Loucy (cell line): ENCODE results near the gene HSP90AB1.

Experiments
- H2AFZ ChIP-seq: fragments of 200-600 bp; sonication (generic); 2 replicates; pipeline ENCODE4 v1.6.0; 2016; ENCODE audit warnings: antibody characterized with exemption, mild to moderate bottlenecking, low read length, moderate library complexity
- H3F3A ChIP-seq: fragments of 200-600 bp; 2 replicates; pipeline ENCODE4 v1.6.0; 2016; ENCODE audit warnings: antibody characterized with exemption, low read depth, mild to moderate bottlenecking
- H3K27me3 ChIP-seq: fragments of 200-600 bp; sonication (generic); 2 replicates; pipeline ENCODE4 v1.6.1; 2014; ENCODE audit warnings: low read length, mild to moderate bottlenecking; ENCODE audit not compliant: insufficient read depth, poor library complexity, severe bottlenecking
- H3K36me3 ChIP-seq: fragments of 200-600 bp; sonication (generic); 2 replicates; pipeline ENCODE4 v1.6.1; 2016; ENCODE audit warnings: low read length; ENCODE audit not compliant: insufficient read depth
- H3K4me1 ChIP-seq: fragments of 200-600 bp; sonication (generic); 2 replicates; pipeline ENCODE4 v1.5.1; 2014; ENCODE audit warnings: low read length, mild to moderate bottlenecking; ENCODE audit not compliant: insufficient read depth, poor library complexity, severe bottlenecking
- H3K4me2 ChIP-seq: fragments of 200-600 bp; sonication (generic); 2 replicates; pipeline ENCODE4 v1.6.0; 2014; ENCODE audit warnings: antibody characterized with exemption, low read length, low read depth, mild to moderate bottlenecking; ENCODE audit not compliant: poor library complexity, severe bottlenecking
- H3K4me3 ChIP-seq: fragments of 200-600 bp; sonication (generic); 2 replicates; pipeline ENCODE4 v1.5.1; 2014; ENCODE audit warnings: low read length, mild to moderate bottlenecking, mixed read lengths; ENCODE audit not compliant: poor library complexity, severe bottlenecking
- H3K79me2 ChIP-seq: fragments of 200-600 bp; sonication (generic); 2 replicates; pipeline ENCODE4 v1.6.1; 2014; ENCODE audit warnings: low read length; ENCODE audit not compliant: insufficient read depth
- H3K9ac ChIP-seq: fragments of 200-600 bp; sonication (generic); 2 replicates; pipeline ENCODE4 v1.6.0; 2014; ENCODE audit warnings: mild to moderate bottlenecking, low read depth, low read length, moderate library complexity; ENCODE audit not compliant: poor library complexity, severe bottlenecking
- H3K9me2 ChIP-seq: fragments of 200-600 bp; sonication (generic); replicated peaks from 2 replicates; pipeline ENCODE4 v1.6.1; 2016; ENCODE audit warnings: low read depth, low read length, mixed read lengths
- H3K9me3 ChIP-seq: fragments of 200-600 bp; sonication (generic); 2 replicates; pipeline ENCODE4 v1.6.1; 2014; ENCODE audit warnings: mild to moderate bottlenecking, antibody characterized with exemption, low read length, low read depth; ENCODE audit not compliant: insufficient read depth
- H4K20me1 ChIP-seq: fragments of 200-600 bp; sonication (generic); 2 replicates; pipeline ENCODE4 v1.6.0; 2014; ENCODE audit warnings: antibody characterized with exemption, low read length, mild to moderate bottlenecking; ENCODE audit not compliant: insufficient read depth, poor library complexity, severe bottlenecking
- EZH2phosphoT487 ChIP-seq: fragments of 200-600 bp; IDR thresholded peaks from 2 replicates; pipeline ENCODE4 v1.6.1; 2018; ENCODE audit warnings: antibody characterized with exemption, mild to moderate bottlenecking, moderate library complexity, borderline replicate concordance
- TF ChIP-seq, protein P1 (sequence below): fragments of 200-600 bp; sonication (generic); conservative IDR thresholded peaks from 2 replicates; pipeline ENCODE4 v1.5.1; 2014; ENCODE audit warnings: mild to moderate bottlenecking, antibody characterized with exemption, low read length

The HSP90AB1 gene

GRCh38 chr6:44222486-44223318, 24.2 kb upstream of the HSP90AB1 start:
- H3K27me3 ChIP-seq: no peaks in the 10 kb centered on the region
- H3K9me2 ChIP-seq: no peaks in the 10 kb centered on the region
- peak overlapping the region; percentile 85 for H3K4me2 ChIP-seq
- TF ChIP-seq, protein P1, sequence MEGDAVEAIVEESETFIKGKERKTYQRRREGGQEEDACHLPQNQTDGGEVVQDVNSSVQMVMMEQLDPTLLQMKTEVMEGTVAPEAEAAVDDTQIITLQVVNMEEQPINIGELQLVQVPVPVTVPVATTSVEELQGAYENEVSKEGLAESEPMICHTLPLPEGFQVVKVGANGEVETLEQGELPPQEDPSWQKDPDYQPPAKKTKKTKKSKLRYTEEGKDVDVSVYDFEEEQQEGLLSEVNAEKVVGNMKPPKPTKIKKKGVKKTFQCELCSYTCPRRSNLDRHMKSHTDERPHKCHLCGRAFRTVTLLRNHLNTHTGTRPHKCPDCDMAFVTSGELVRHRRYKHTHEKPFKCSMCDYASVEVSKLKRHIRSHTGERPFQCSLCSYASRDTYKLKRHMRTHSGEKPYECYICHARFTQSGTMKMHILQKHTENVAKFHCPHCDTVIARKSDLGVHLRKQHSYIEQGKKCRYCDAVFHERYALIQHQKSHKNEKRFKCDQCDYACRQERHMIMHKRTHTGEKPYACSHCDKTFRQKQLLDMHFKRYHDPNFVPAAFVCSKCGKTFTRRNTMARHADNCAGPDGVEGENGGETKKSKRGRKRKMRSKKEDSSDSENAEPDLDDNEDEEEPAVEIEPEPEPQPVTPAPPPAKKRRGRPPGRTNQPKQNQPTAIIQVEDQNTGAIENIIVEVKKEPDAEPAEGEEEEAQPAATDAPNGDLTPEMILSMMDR: no peak
- TF ChIP-seq EZH2phosphoT487: no peak
- peaks cover 54% of the 10 kb centered on the region for H3K4me1 ChIP-seq
- peaks cover 34% of the 10 kb centered on the region for H3K79me2 ChIP-seq
- H3K36me3 ChIP-seq: no peaks in the 10 kb centered on the region
- peak overlapping the region; percentile 90 for H3K4me3 ChIP-seq
- H3K9ac ChIP-seq: peak overlapping the region; percentile 69
- H3F3A ChIP-seq: peaks cover 6% of the 10 kb centered on the region; the same call in 1 of the 2 replicates
- no peaks in the 10 kb centered on the region for H4K20me1 ChIP-seq
- H2AFZ ChIP-seq: peak overlapping the region; percentile 70
- no peaks in the 10 kb centered on the region for H3K9me3 ChIP-seq

DNA sequence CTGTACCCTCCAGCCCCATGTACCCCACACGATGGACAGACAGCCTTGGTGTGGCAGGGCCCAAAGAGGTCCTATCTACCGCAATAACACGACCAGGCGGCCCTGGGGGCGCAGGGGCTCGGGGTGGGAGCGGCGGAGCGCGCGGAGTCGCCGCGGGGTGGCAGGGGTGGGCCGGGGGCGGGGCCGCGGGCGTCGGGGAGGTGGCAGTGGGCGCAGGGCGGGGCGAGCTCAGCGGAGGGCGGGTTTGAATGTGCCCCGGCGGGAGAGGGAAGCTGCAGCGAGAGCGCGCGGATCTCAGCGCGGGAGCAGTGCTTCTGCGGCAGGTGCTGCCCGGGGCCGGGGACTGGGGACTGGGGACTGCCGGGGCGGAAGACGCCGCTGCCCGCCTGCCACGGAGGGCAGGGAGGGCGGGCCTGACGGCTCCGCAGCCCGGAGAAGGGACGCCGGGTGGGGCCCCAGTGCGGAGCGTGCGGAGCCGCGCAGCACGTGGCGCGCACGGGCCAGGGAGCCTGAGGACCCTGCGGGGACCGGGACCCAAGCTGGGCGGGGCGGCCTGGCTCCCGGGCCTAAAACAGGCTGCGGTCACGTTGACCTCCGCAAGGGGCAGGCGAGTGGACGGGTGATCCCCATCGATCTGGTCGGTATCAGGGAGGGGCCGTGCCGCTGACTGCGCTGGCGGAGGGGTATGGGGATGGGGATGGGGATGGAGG, 23.4 kb upstream of the HSP90AB1 start, which contains the start of gene SLC29A1:
SLC29A1 (plus strand) TSS at position 277 of the 710 bp plus-strand sequence. CDS start 3,719 bp downstream, outside the sequence.
- Histone ChIP-seq H3K4me2 (peak within 1 kb of the TSS; percentile 85), H3K4me3 (peak within 1 kb of the TSS; percentile 90), H3K9me2 (no peaks in the 10 kb centered on the region), H3K36me3 (no peaks in the 10 kb centered on the region), H2AFZ (peak within 1 kb of the TSS; percentile 92), H4K20me1 (no peaks in the 10 kb centered on the region), H3F3A (peaks cover 6% of the 10 kb centered on the region; the same call in 1 of the 2 replicates), H3K9ac (peak within 1 kb of the TSS; percentile 79), H3K27me3 (no peaks in the 10 kb centered on the region), H3K9me3 (no peaks in the 10 kb centered on the region), H3K79me2 (peaks cover 34% of the 10 kb centered on the region), H3K4me1 (peaks cover 48% of the 10 kb centered on the region)
- TF ChIP-seq EZH2phosphoT487: no peak
- TF ChIP-seq, protein P1: no peak

- Histone ChIP-seq H3K79me2 (peaks cover 34% of the 10 kb centered on the region), H3K9me2 (no peaks in the 10 kb centered on the region), H2AFZ (peak overlapping the region; percentile 92), H3K9me3 (no peaks in the 10 kb centered on the region), H3F3A (peaks cover 6% of the 10 kb centered on the region; the same call in 1 of the 2 replicates), H3K4me2 (peak overlapping the region; percentile 85), H3K4me3 (peak overlapping the region; percentile 90), H3K9ac (peak overlapping the region; percentile 79), H3K27me3 (no peaks in the 10 kb centered on the region), H3K36me3 (no peaks in the 10 kb centered on the region), H4K20me1 (no peaks in the 10 kb centered on the region), H3K4me1 (peaks cover 44% of the 10 kb centered on the region)
- TF ChIP-seq, protein P1: peak; percentile 52
- no peak for TF ChIP-seq EZH2phosphoT487
Observed at GRCh38 chr6:44224029-44224964, 22.6 kb upstream of the HSP90AB1 start.
